HG02571 (cell line): ENCODE measurements around the gene BCL3.

ENCODE experiments used
- ATAC-seq: cut with Tn5 transposase; IDR thresholded peaks from one replicate; pipeline ENCODE4 v1.9.1; 2021; ENCODE audit warnings: mild to moderate bottlenecking, moderate library complexity; ENCODE audit not compliant: unreplicated experiment

Gene BCL3

GRCh38 chr19:44740351-44740824 is 8.1 kb upstream of the BCL3 start:
- no peak for ATAC-seq

GRCh38 chr19:44741258-44741731 is 7.2 kb upstream of the BCL3 start:
- ATAC-seq: no peak

GRCh38 chr19:44741841-44742329 is 6.6 kb upstream of the BCL3 start:
- no peak for ATAC-seq

- no peak for ATAC-seq
Observed at GRCh38 chr19:44742330-44743061, 6.0 kb upstream of the BCL3 start.

- ATAC-seq: no peak
Observed at GRCh38 chr19:44744871-44745332, 3.6 kb upstream of the BCL3 start.

- ATAC-seq: no peak
Observed at GRCh38 chr19:44745341-44745831, 3.1 kb upstream of the BCL3 start.

- no peak for ATAC-seq
Observed at GRCh38 chr19:44745887-44746600, 2.5 kb upstream of the BCL3 start.

- ATAC-seq: no peak
Observed at GRCh38 chr19:44746616-44746945, 1.9 kb upstream of the BCL3 start.

- peak; percentile 43 for ATAC-seq
Observed at GRCh38 chr19:44746946-44747738, 1.4 kb upstream of the BCL3 start.

- ATAC-seq: peak; percentile 9
Observed at GRCh38 chr19:44747739-44748425, 626 bp upstream of the BCL3 start.

GRCh38 chr19:44749292-44749691 is 784 bp downstream of the BCL3 start:
- ATAC-seq: no peak

- ATAC-seq: no peak
Observed at GRCh38 chr19:44749994-44750393, 1.5 kb downstream of the BCL3 start.

- ATAC-seq: no peak
Observed at GRCh38 chr19:44752123-44752815, 3.8 kb downstream of the BCL3 start.

GRCh38 chr19:44752816-44753625 is 4.5 kb downstream of the BCL3 start:
- ATAC-seq: peak; percentile 64

GRCh38 chr19:44753626-44753931 is 5.1 kb downstream of the BCL3 start:
- no peak for ATAC-seq

- peak; percentile 31 for ATAC-seq
Observed at GRCh38 chr19:44753932-44754749, 5.6 kb downstream of the BCL3 start.

GRCh38 chr19:44754750-44755080 is 6.2 kb downstream of the BCL3 start:
- no peak for ATAC-seq

GRCh38 chr19:44755219-44755618 is 6.7 kb downstream of the BCL3 start:
- ATAC-seq: no peak
